DMS 273 treated with DMSO at 0.1 percent for 48 hours (cell line): ENCODE data around the gene CARD11.

Source experiments
- DNase-seq: peaks from one replicate; lab custom pipeline; 2025; lab: John Stamatoyannopoulos, UW

CARD11 gene

GRCh38 chr7:2981103-2981480, 62.6 kb downstream of the CARD11 start:
- DNase-seq = no peak

GRCh38 chr7:2980401-2981102, 63.1 kb downstream of the CARD11 start:
- no peak for DNase-seq

GRCh38 chr7:2979951-2980350, 63.7 kb downstream of the CARD11 start:
- no peak for DNase-seq

- DNase-seq = no peak
Observed at GRCh38 chr7:2979201-2979631, 64.5 kb downstream of the CARD11 start.

- no peak for DNase-seq
Observed at GRCh38 chr7:2978408-2978807, 65.3 kb downstream of the CARD11 start.

- DNase-seq = no peak
Observed at GRCh38 chr7:2975821-2976371, 67.8 kb downstream of the CARD11 start.

GRCh38 chr7:2974093-2974819, 69.4 kb downstream of the CARD11 start:
- DNase-seq = no peak

- DNase-seq = no peak
Observed at GRCh38 chr7:2972835-2973161, 70.9 kb downstream of the CARD11 start.

GRCh38 chr7:2971914-2972834, 71.5 kb downstream of the CARD11 start:
- DNase-seq = no peak

- DNase-seq = no peak
Observed at GRCh38 chr7:2970861-2971260, 72.8 kb downstream of the CARD11 start.

- DNase-seq = no peak
Observed at GRCh38 chr7:2970307-2970664, 73.4 kb downstream of the CARD11 start.

GRCh38 chr7:2969398-2970306, 74.0 kb downstream of the CARD11 start:
- no peak for DNase-seq

- DNase-seq = no peak
Observed at GRCh38 chr7:2968616-2969397, 74.9 kb downstream of the CARD11 start.

- no peak for DNase-seq
Observed at GRCh38 chr7:2968176-2968575, 75.5 kb downstream of the CARD11 start.

GRCh38 chr7:2967705-2968104, 76.0 kb downstream of the CARD11 start:
- no peak for DNase-seq

- DNase-seq = no peak
Observed at GRCh38 chr7:2967253-2967652, 76.4 kb downstream of the CARD11 start.

GRCh38 chr7:2966466-2967078, 77.1 kb downstream of the CARD11 start:
- DNase-seq = no peak

- no peak for DNase-seq
Observed at GRCh38 chr7:2965745-2966270, 77.9 kb downstream of the CARD11 start.

- no peak for DNase-seq
Observed at GRCh38 chr7:2965301-2965700, 78.4 kb downstream of the CARD11 start.

- no peak for DNase-seq
Observed at GRCh38 chr7:2964208-2964607, 79.5 kb downstream of the CARD11 start.
